Central memory CD8-positive, alpha-beta T cell (primary cell): Measurements from ENCODE around the gene SLIT1.

Experiments used
- ATAC-seq: fragments of 150-1000 bp; cut with Tn5 transposase; replicated peaks from 2 replicates; pipeline ENCODE4 v1.10.0; 2022; ENCODE audit warnings: mild to moderate bottlenecking, moderate FRiP score, moderate number of reproducible peaks; ENCODE audit not compliant: poor library complexity, severe bottlenecking; ENCODE audit errors: extremely low read depth
- DNase-seq, 2 donors: peaks; one replicate each; pipeline ENCODE4 v3.0.0; 2021; ENCODE audit warnings: low spot score in 2 of 2
- H3K27ac Mint-ChIP-seq: one replicate; pipeline ENCODE4 v1.8.0; 2022; ENCODE audit warnings: low read depth, mild to moderate bottlenecking, moderate library complexity, mixed read lengths
- H3K27me3 Mint-ChIP-seq: one replicate; pipeline ENCODE4 v1.8.0; 2022; ENCODE audit warnings: mixed read lengths
- H3K36me3 Mint-ChIP-seq: one replicate; pipeline ENCODE4 v1.8.0; 2022; ENCODE audit warnings: mild to moderate bottlenecking, moderate library complexity, mixed read lengths; ENCODE audit not compliant: insufficient read depth
- H3K4me1 Mint-ChIP-seq: one replicate; pipeline ENCODE4 v1.8.0; 2022; ENCODE audit warnings: mixed read lengths
- H3K4me3 Mint-ChIP-seq: one replicate; pipeline ENCODE4 v1.8.0; 2022; ENCODE audit warnings: mild to moderate bottlenecking, moderate library complexity, mixed read lengths
- H3K9me3 Mint-ChIP-seq: one replicate; pipeline ENCODE4 v1.8.0; 2022; ENCODE audit warnings: mixed read lengths

The SLIT1 gene

DNA sequence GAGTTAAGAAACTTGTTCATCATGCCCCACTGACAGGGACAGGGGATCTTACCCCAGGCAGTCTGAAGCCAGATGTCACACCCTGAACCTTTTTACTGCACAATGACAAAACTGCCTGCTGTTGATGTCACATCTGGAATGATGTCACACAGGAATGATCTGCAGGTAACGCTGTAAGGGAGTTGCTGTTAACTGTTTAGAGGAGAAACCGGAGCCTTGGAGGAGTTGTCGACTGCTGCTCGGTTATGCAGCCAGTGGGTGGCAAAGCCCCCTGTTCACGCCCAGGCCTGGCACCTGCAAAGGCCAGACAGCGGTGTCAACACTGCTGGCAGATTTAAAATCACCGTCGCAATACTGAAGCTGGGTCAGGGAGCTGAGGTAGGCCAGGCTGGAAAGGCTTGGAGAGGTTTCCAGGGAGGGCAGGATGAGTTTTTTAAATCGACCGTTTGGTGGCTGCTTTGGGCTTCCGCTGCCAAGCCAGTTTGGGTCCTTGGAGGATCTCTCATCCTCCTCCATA is 10.0 kb upstream of the SLIT1 start:
- Mint-ChIP-seq H3K36me3 (no peaks in the 10 kb centered on the region), H3K27me3 (peaks cover 29% of the 10 kb centered on the region), H3K4me1 (peaks cover 7% of the 10 kb centered on the region), H3K4me3 (peak overlapping the region; percentile 83), H3K9me3 (no peaks in the 10 kb centered on the region), H3K27ac (no peak overlapping the region)
- ATAC-seq (no peak), DNase-seq (no peak)

- DNase-seq, result no peak
- no peak for ATAC-seq
- Mint-ChIP-seq H3K36me3 (no peaks in the 10 kb centered on the region), H3K4me3 (no peak overlapping the region), H3K9me3 (no peaks in the 10 kb centered on the region), H3K4me1 (peaks cover 5% of the 10 kb centered on the region), H3K27ac (no peak overlapping the region), H3K27me3 (peaks cover 55% of the 10 kb centered on the region)
Measured at GRCh38 chr10:97192952-97193435, 7.2 kb upstream of the SLIT1 start.

DNA sequence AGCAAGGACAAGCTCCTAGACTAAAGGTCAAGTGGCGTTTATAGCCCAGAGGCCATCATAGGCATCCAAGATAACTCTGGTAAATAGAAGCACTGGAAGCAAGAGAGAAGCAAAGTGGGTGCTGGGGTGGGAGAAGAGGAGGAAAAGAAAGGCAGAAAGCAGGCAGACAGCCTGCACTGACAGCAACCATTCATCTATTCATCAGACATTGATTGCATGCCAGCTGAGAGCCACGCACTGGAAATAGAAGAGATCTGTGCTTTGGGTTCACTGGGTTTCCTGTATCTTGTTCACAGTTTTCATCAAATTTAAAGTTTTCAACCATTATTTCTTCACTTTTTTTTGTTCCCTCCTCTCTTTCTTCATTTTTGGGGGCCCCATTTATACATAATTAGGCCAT is 4.7 kb upstream of the SLIT1 start:
- no peaks in the 10 kb centered on the region for H3K9me3 Mint-ChIP-seq
- ATAC-seq (no peak), DNase-seq (no peak)
- H3K27me3 Mint-ChIP-seq, result peaks cover 76% of the 10 kb centered on the region
- H3K36me3 Mint-ChIP-seq, result no peaks in the 10 kb centered on the region
- no peak overlapping the region for H3K4me3 Mint-ChIP-seq
- H3K27ac Mint-ChIP-seq, result no peak overlapping the region
- peaks cover 7% of the 10 kb centered on the region for H3K4me1 Mint-ChIP-seq

DNA sequence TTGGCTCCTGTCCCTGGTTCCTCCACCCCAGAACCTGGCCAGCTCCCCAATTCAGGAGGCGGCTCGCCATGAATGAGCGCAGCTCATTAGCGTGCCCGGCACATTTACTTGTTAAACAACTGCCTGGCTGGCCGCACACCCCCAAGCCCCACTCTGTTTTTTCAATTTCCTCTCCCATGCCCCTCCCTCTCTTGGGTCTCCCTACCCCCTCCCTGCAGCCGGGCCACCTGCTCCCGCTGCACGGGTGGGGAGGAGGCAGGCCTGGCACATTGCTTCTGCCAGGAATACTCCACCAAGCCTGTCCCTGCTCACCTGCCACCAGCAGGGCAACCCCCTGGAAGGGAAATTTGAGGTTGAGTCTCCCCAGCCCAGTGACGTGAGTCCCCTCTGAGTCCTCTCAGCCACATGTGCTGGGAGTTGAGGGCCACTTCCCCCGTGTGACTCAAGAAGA is 2.5 kb upstream of the SLIT1 start:
- Mint-ChIP-seq H3K4me3 (no peak overlapping the region), H3K36me3 (no peaks in the 10 kb centered on the region), H3K27me3 (peaks cover 94% of the 10 kb centered on the region), H3K9me3 (no peaks in the 10 kb centered on the region), H3K27ac (no peak overlapping the region), H3K4me1 (peaks cover 12% of the 10 kb centered on the region)
- no peak for ATAC-seq
- no peak for DNase-seq

DNA sequence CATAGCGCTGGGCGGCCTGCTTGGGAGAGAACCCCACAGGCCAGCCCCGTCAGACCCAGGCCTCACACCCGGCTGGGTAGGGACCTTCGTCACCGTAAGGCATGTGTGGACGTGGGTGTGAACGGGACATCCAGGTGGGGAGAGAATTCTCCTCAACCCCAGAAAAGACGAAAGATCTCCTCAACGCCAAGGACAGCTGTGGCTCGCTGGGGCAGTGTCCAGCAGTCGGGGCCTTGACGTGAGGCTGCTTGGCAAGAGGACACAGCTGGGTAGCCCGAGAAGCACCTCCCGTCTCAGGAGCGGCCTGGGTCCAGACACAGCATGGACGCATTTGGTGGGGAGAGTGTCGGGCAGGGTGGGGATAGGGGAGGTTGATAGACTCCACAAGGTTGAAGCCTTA is 1.2 kb upstream of the SLIT1 start:
- DNase-seq (no peak), ATAC-seq (no peak)
- Mint-ChIP-seq H3K36me3 (no peaks in the 10 kb centered on the region), H3K9me3 (no peaks in the 10 kb centered on the region), H3K4me1 (peaks cover 12% of the 10 kb centered on the region), H3K27ac (no peak overlapping the region), H3K4me3 (no peak overlapping the region), H3K27me3 (peaks cover 92% of the 10 kb centered on the region)

GRCh38 chr10:97184971-97185325 is 811 bp downstream of the SLIT1 start:
- ATAC-seq, result no peak
- Mint-ChIP-seq H3K36me3 (no peaks in the 10 kb centered on the region), H3K27me3 (peaks cover 83% of the 10 kb centered on the region), H3K27ac (no peak overlapping the region), H3K4me1 (peaks cover 12% of the 10 kb centered on the region), H3K9me3 (no peaks in the 10 kb centered on the region), H3K4me3 (peak overlapping the region; percentile 66)
- DNase-seq, result no peak

GRCh38 chr10:97183314-97183713 is 2.4 kb downstream of the SLIT1 start:
- Mint-ChIP-seq H3K9me3 (no peaks in the 10 kb centered on the region), H3K27me3 (peaks cover 70% of the 10 kb centered on the region), H3K4me1 (peaks cover 12% of the 10 kb centered on the region), H3K4me3 (no peak overlapping the region), H3K27ac (no peak overlapping the region), H3K36me3 (no peaks in the 10 kb centered on the region)
- no peak for ATAC-seq
- no peak for DNase-seq

- Mint-ChIP-seq H3K27me3 (peaks cover 63% of the 10 kb centered on the region), H3K4me1 (peaks cover 12% of the 10 kb centered on the region), H3K27ac (no peak overlapping the region), H3K9me3 (no peaks in the 10 kb centered on the region), H3K36me3 (no peaks in the 10 kb centered on the region), H3K4me3 (no peak overlapping the region)
- ATAC-seq (no peak), DNase-seq (no peak)
Measured at GRCh38 chr10:97182288-97182990, 3.3 kb downstream of the SLIT1 start.

- Mint-ChIP-seq H3K27me3 (peaks cover 50% of the 10 kb centered on the region), H3K27ac (no peak overlapping the region)
- no peak for ATAC-seq
Measured at GRCh38 chr10:97180986-97181385, 4.8 kb downstream of the SLIT1 start.

DNA sequence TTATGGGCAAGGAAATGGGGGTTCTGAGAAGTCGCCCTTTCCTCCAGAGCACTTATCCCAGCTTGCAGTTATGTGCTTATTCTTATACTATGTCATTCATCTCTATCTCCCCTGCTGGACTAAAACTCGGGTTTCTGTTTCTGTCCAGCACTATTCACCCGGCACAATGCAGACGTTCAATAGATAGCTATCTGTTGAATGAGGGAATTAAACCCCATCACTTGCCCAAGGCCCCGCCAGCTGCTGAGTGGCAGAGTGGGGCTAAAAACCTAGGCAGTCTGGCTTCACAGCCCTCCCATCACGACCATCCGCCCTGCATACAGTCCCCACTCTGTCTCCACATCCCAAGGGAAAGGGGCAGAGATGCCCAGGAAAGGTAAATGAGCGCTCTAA is 5.4 kb downstream of the SLIT1 start:
- no peak overlapping the region for H3K4me3 Mint-ChIP-seq
- H3K36me3 Mint-ChIP-seq, result no peaks in the 10 kb centered on the region

More at GRCh38 chr10:97180986-97181385, 4.8 kb downstream of the SLIT1 start:
- H3K4me3 Mint-ChIP-seq, result no peak overlapping the region
- no peaks in the 10 kb centered on the region for H3K36me3 Mint-ChIP-seq
- H3K4me1 Mint-ChIP-seq, result peaks cover 6% of the 10 kb centered on the region
- H3K9me3 Mint-ChIP-seq, result no peaks in the 10 kb centered on the region
- DNase-seq, result no peak

DNA sequence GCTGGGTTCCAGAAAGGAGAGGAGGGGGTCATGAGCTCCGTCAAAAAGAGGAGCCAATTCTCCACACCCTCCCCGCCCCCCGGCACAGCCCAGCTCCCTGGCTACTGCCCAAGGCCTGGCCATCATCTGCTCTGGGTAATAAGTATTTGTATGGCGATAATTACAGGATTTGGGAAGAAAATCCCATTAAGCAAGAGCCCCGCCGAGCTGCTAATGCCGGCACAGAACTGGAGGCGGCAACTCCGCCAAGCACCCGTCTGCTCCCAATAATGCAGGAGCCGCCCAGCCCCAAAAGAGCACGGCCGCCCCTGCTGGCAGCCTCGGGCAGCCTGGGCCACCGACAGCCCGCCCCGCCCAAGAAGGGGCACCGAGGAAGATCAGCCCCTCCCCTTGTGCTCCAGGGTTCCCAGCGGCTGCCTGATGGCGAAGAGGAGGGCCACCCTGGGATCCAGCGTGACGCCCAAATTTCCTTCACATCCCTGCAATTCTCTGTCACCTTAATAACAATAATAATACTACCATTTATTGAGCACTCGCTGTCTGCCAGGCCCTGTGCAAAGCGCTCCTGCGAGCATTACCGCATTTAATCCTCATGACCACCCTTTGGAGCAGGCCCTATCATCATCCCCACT is 5.9 kb downstream of the SLIT1 start:
- no peak overlapping the region for H3K27ac Mint-ChIP-seq
- no peaks in the 10 kb centered on the region for H3K9me3 Mint-ChIP-seq
- ATAC-seq (no peak), DNase-seq (no peak)
- peaks cover 2% of the 10 kb centered on the region for H3K4me1 Mint-ChIP-seq
- H3K27me3 Mint-ChIP-seq, result peaks cover 48% of the 10 kb centered on the region
- H3K4me3 Mint-ChIP-seq, result no peak overlapping the region
- H3K36me3 Mint-ChIP-seq, result no peaks in the 10 kb centered on the region

More for the DNA sequence above, 5.4 kb downstream of the SLIT1 start:
- no peak overlapping the region for H3K27ac Mint-ChIP-seq
- no peak for ATAC-seq
- H3K9me3 Mint-ChIP-seq, result no peaks in the 10 kb centered on the region
- H3K27me3 Mint-ChIP-seq, result peaks cover 53% of the 10 kb centered on the region
- H3K4me1 Mint-ChIP-seq, result peaks cover 6% of the 10 kb centered on the region
- DNase-seq, result no peak

DNA sequence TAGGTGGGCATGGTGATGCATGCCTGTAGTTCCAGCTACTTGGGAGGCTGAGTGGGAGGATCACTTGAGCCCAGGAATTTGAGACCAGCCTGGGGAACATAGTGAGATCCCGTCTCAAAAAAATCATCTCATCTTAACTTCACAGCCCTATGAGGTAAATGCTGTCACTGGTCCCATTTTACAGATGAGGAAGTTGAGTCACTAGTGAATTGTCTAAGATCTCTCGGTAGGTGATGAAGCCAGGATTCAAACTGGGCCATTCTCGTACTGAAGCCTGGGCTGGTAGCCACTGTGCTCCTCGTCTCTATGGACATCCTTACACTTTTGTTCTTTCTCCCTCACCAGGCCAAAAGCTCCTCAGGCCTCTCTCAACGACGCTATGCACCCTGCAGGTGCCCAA is 6.4 kb downstream of the SLIT1 start:
- Mint-ChIP-seq H3K27ac (no peak overlapping the region), H3K4me1 (no peaks in the 10 kb centered on the region), H3K27me3 (peaks cover 42% of the 10 kb centered on the region), H3K36me3 (no peaks in the 10 kb centered on the region), H3K9me3 (no peaks in the 10 kb centered on the region), H3K4me3 (no peak overlapping the region)
- ATAC-seq (no peak), DNase-seq (no peak)

- ATAC-seq (no peak), DNase-seq (no peak)
- Mint-ChIP-seq H3K36me3 (no peaks in the 10 kb centered on the region), H3K4me1 (no peaks in the 10 kb centered on the region), H3K9me3 (no peaks in the 10 kb centered on the region), H3K4me3 (no peak overlapping the region), H3K27ac (no peak overlapping the region), H3K27me3 (peaks cover 30% of the 10 kb centered on the region)
Measured at GRCh38 chr10:97178074-97178473, 7.7 kb downstream of the SLIT1 start.
